Natural killer cell treated with Interleukin-12 subunit alpha and Interleukin-12 subunit beta and Interleukin-15 and Interleukin-18, amount 100 ng/mL, for 72 hours (primary cell): ENCODE results near the gene TMEM30A. TPM values are rescaled to one million over a fixed set of nuclear protein-coding genes. Genes with fewer than 3 reads are reported as not detected.

Experiments
- ATAC-seq, 2 donors: fragments of 150-1000 bp; cut with Tn5 transposase in 1 of 2; sonication (Bioruptor Pico), chemical (Tn5 transposase) in 1 of 2; 2 replicates each; pipeline ENCODE4 v1.10.0; 2021
- DNase-seq: peaks from one replicate; pipeline ENCODE4 v3.0.0; 2022; ENCODE audit warnings: low spot score
- H3K27ac Mint-ChIP-seq, 2 donors: 1 replicate in 1 of 2; 2 replicates in 1 of 2; pipeline ENCODE4 v1.8.0; 2022; ENCODE audit warnings: mixed read lengths in 2 of 2, mild to moderate bottlenecking in 1 of 2, moderate library complexity in 1 of 2
- H3K27me3 Mint-ChIP-seq, 2 donors: 1 replicate in 1 of 2; 2 replicates in 1 of 2; pipeline ENCODE4 v1.8.0; 2022; ENCODE audit warnings: mixed read lengths in 2 of 2
- H3K36me3 Mint-ChIP-seq: one replicate; pipeline ENCODE4 v1.8.0; 2022; ENCODE audit warnings: mixed read lengths
- H3K4me1 Mint-ChIP-seq, 2 donors: 1 replicate in 1 of 2; 2 replicates in 1 of 2; pipeline ENCODE4 v1.8.0; 2022; ENCODE audit warnings: low read depth in 2 of 2, mixed read lengths in 2 of 2, mild to moderate bottlenecking in 1 of 2
- H3K4me3 Mint-ChIP-seq: one replicate; pipeline ENCODE4 v1.8.0; 2022; ENCODE audit warnings: mixed read lengths
- H3K9me3 Mint-ChIP-seq: 2 replicates; pipeline ENCODE4 v1.8.0; 2022; ENCODE audit warnings: mixed read lengths
- total RNA-seq, 2 donors: library from RNA; stranded (reverse); gene quantifications; one replicate each; pipeline ENCODE4 v1.2.3, GENCODE V29; 2022

Gene TMEM30A
- total RNA-seq = 10 to 100 TPM; 60.6 to 81.4 TPM

- Mint-ChIP-seq H3K9me3 (no peaks in the 10 kb centered on the region), H3K36me3 (no peaks in the 10 kb centered on the region), H3K4me1 (peaks cover 16 to 26% of the 10 kb centered on the region in 2 donors), H3K4me3 (no peak within 1 kb of the TSS), H3K27me3 (no peaks in the 10 kb centered on the region), H3K27ac (no peak within 1 kb of the TSS)
- ATAC-seq (peak; percentile 99 to 100), DNase-seq (peak; percentile 98)
Observed at GRCh38 chr6:75284632-75285282, at the start of gene TMEM30A. Gene TMEM30A (minus strand): TSS chr6:75284792. CDS start chr6:75284638, 154 bp downstream.

GRCh38 chr6:75333676-75334200 lies 49.1 kb upstream of the TMEM30A start:
- Mint-ChIP-seq H3K27me3 (peaks cover 28 to 34% of the 10 kb centered on the region in 2 donors), H3K4me3 (no peak overlapping the region), H3K9me3 (no peaks in the 10 kb centered on the region), H3K4me1 (no peaks in the 10 kb centered on the region), H3K27ac (no peak overlapping the region), H3K36me3 (no peaks in the 10 kb centered on the region)
- ATAC-seq = no peak
- DNase-seq = no peak

- H3K4me1 Mint-ChIP-seq = no peaks in the 10 kb centered on the region
- no peak overlapping the region for H3K4me3 Mint-ChIP-seq
- H3K27me3 Mint-ChIP-seq = peaks cover 30 to 37% of the 10 kb centered on the region in 2 donors
- no peak for ATAC-seq
- no peak for DNase-seq
- no peaks in the 10 kb centered on the region for H3K36me3 Mint-ChIP-seq
- H3K9me3 Mint-ChIP-seq = no peaks in the 10 kb centered on the region
- no peak overlapping the region for H3K27ac Mint-ChIP-seq
Observed at GRCh38 chr6:75331151-75331550, 46.6 kb upstream of the TMEM30A start.

GRCh38 chr6:75329703-75330102 lies 45.1 kb upstream of the TMEM30A start:
- Mint-ChIP-seq H3K9me3 (no peaks in the 10 kb centered on the region), H3K36me3 (no peaks in the 10 kb centered on the region), H3K27me3 (peaks cover 27 to 33% of the 10 kb centered on the region in 2 donors), H3K4me3 (no peak overlapping the region), H3K4me1 (no peaks in the 10 kb centered on the region), H3K27ac (no peak overlapping the region)
- ATAC-seq (no peak), DNase-seq (no peak)

GRCh38 chr6:75327807-75328206 lies 43.2 kb upstream of the TMEM30A start:
- Mint-ChIP-seq H3K27ac (no peak overlapping the region), H3K4me1 (no peaks in the 10 kb centered on the region), H3K9me3 (no peaks in the 10 kb centered on the region)

GRCh38 chr6:75326557-75327258 lies 42.1 kb upstream of the TMEM30A start:
- no peaks in the 10 kb centered on the region for H3K36me3 Mint-ChIP-seq
- H3K4me1 Mint-ChIP-seq = no peaks in the 10 kb centered on the region
- peaks cover 24 to 38% of the 10 kb centered on the region in 2 donors for H3K27me3 Mint-ChIP-seq
- H3K4me3 Mint-ChIP-seq = no peak overlapping the region
- no peak for ATAC-seq
- no peak for DNase-seq
- H3K27ac Mint-ChIP-seq = no peak overlapping the region
- no peaks in the 10 kb centered on the region for H3K9me3 Mint-ChIP-seq

More at GRCh38 chr6:75327807-75328206, 43.2 kb upstream of the TMEM30A start:
- peaks cover 25 to 32% of the 10 kb centered on the region in 2 donors for H3K27me3 Mint-ChIP-seq
- DNase-seq (no peak), ATAC-seq (no peak)
- H3K4me3 Mint-ChIP-seq = no peak overlapping the region
- H3K36me3 Mint-ChIP-seq = no peaks in the 10 kb centered on the region

- DNase-seq (no peak), ATAC-seq (no peak)
- no peaks in the 10 kb centered on the region for H3K9me3 Mint-ChIP-seq
- H3K27ac Mint-ChIP-seq = no peak overlapping the region
- H3K4me1 Mint-ChIP-seq = no peaks in the 10 kb centered on the region
- no peak overlapping the region for H3K4me3 Mint-ChIP-seq
- H3K36me3 Mint-ChIP-seq = no peaks in the 10 kb centered on the region
- H3K27me3 Mint-ChIP-seq = peaks cover 26 to 35% of the 10 kb centered on the region in 2 donors
Observed at GRCh38 chr6:75318900-75319299, 34.3 kb upstream of the TMEM30A start.

GRCh38 chr6:75317503-75318206 lies 33.1 kb upstream of the TMEM30A start:
- ATAC-seq = no peak
- Mint-ChIP-seq H3K27me3 (peaks cover 32 to 41% of the 10 kb centered on the region in 2 donors), H3K4me3 (no peak overlapping the region), H3K36me3 (no peaks in the 10 kb centered on the region), H3K9me3 (no peaks in the 10 kb centered on the region), H3K4me1 (no peaks in the 10 kb centered on the region), H3K27ac (no peak overlapping the region)
- no peak for DNase-seq

- no peaks in the 10 kb centered on the region for H3K4me1 Mint-ChIP-seq
- H3K27me3 Mint-ChIP-seq = peaks cover 27 to 37% of the 10 kb centered on the region in 2 donors
- no peaks in the 10 kb centered on the region for H3K9me3 Mint-ChIP-seq
- ATAC-seq (no peak), DNase-seq (no peak)
- H3K27ac Mint-ChIP-seq = no peak overlapping the region
- no peak overlapping the region for H3K4me3 Mint-ChIP-seq
- H3K36me3 Mint-ChIP-seq = no peaks in the 10 kb centered on the region
Observed at GRCh38 chr6:75315978-75316377, 31.4 kb upstream of the TMEM30A start.

- Mint-ChIP-seq H3K4me3 (no peak overlapping the region), H3K27ac (no peak overlapping the region), H3K4me1 (no peaks in the 10 kb centered on the region), H3K36me3 (no peaks in the 10 kb centered on the region), H3K27me3 (peaks cover 13 to 16% of the 10 kb centered on the region in 2 donors), H3K9me3 (no peaks in the 10 kb centered on the region)
- DNase-seq (no peak), ATAC-seq (no peak)
Observed at GRCh38 chr6:75308250-75308988, 23.8 kb upstream of the TMEM30A start.

GRCh38 chr6:75307364-75308004 lies 22.9 kb upstream of the TMEM30A start:
- Mint-ChIP-seq H3K4me3 (no peak overlapping the region), H3K36me3 (no peaks in the 10 kb centered on the region), H3K9me3 (no peaks in the 10 kb centered on the region), H3K27ac (no peak overlapping the region), H3K27me3 (peaks cover 12 to 15% of the 10 kb centered on the region in 2 donors), H3K4me1 (no peaks in the 10 kb centered on the region)
- ATAC-seq = no peak
- DNase-seq = no peak

- DNase-seq = no peak
- H3K4me1 Mint-ChIP-seq = no peaks in the 10 kb centered on the region
- H3K27me3 Mint-ChIP-seq = peaks cover 9 to 15% of the 10 kb centered on the region in 2 donors
Observed at GRCh38 chr6:75306064-75306463, 21.5 kb upstream of the TMEM30A start.

GRCh38 chr6:75305573-75305972 lies 21.0 kb upstream of the TMEM30A start:
- H3K27ac Mint-ChIP-seq = no peak overlapping the region
- H3K4me1 Mint-ChIP-seq = no peaks in the 10 kb centered on the region
- DNase-seq (no peak), ATAC-seq (no peak)
- no peaks in the 10 kb centered on the region for H3K9me3 Mint-ChIP-seq
- H3K36me3 Mint-ChIP-seq = no peaks in the 10 kb centered on the region
- H3K4me3 Mint-ChIP-seq = no peak overlapping the region
- H3K27me3 Mint-ChIP-seq = peaks cover 9 to 15% of the 10 kb centered on the region in 2 donors

More at GRCh38 chr6:75306064-75306463, 21.5 kb upstream of the TMEM30A start:
- H3K36me3 Mint-ChIP-seq = no peaks in the 10 kb centered on the region
- H3K4me3 Mint-ChIP-seq = no peak overlapping the region
- ATAC-seq = no peak
- H3K9me3 Mint-ChIP-seq = no peaks in the 10 kb centered on the region
- no peak overlapping the region for H3K27ac Mint-ChIP-seq
